Suprapubic skin (tissue), 4 donors: ENCODE results near the gene UCN2.

Source experiments
- EP300 ChIP-seq: sonication (generic); formaldehyde crosslinking; IDR thresholded peaks from one replicate; pipeline ENCODE4 v1.6.1; 2017; ENCODE audit warnings: antibody characterized with exemption
- POLR2A ChIP-seq, 2 donors: fragments of 450-650 bp; IDR thresholded peaks; one replicate each; pipeline ENCODE4 v1.6.1; 2017; ENCODE audit warnings: antibody characterized with exemption in 2 of 2, mild to moderate bottlenecking in 2 of 2, moderate library complexity in 2 of 2
- POLR2AphosphoS5 ChIP-seq, 3 donors: sonication (generic); formaldehyde crosslinking; IDR thresholded peaks; one replicate each; pipeline ENCODE4 v1.6.1; 2017; ENCODE audit warnings: antibody characterized with exemption in 3 of 3
- TF ChIP-seq, protein P1 (sequence below), 2 donors: fragments of 200-600 bp in 1 of 2; fragments of 450-650 bp in 1 of 2; sonication (generic) in 1 of 2; IDR thresholded peaks; one replicate each; pipeline ENCODE4 v1.5.1; 2016 to 2019; ENCODE audit warnings: antibody characterized with exemption in 2 of 2, mild to moderate bottlenecking in 1 of 2, moderate library complexity in 1 of 2

DNA sequence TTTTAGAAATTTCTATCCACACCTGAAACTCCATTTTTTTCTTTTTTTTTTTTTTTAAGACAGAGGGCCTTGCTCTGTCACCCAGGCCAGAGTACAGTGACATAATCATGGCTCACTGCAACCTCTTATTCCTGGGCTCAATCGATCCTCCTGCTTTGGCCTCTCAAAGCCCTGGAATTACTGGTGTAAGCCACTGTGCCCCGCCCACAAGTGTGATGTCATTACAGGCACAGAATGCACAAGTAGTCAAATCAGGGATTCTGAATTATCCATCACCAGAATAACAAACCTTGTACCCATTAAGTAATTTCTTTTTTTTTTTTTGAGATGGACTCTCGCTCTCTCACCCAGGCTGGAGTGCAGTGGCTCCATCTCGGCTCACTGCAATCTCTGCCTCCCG lies 43.9 kb upstream of the UCN2 start:
- no peak for TF ChIP-seq EP300
- no peak for TF ChIP-seq POLR2A (IDR thresholded peaks at IDR 0.05)
- TF ChIP-seq, protein P1, sequence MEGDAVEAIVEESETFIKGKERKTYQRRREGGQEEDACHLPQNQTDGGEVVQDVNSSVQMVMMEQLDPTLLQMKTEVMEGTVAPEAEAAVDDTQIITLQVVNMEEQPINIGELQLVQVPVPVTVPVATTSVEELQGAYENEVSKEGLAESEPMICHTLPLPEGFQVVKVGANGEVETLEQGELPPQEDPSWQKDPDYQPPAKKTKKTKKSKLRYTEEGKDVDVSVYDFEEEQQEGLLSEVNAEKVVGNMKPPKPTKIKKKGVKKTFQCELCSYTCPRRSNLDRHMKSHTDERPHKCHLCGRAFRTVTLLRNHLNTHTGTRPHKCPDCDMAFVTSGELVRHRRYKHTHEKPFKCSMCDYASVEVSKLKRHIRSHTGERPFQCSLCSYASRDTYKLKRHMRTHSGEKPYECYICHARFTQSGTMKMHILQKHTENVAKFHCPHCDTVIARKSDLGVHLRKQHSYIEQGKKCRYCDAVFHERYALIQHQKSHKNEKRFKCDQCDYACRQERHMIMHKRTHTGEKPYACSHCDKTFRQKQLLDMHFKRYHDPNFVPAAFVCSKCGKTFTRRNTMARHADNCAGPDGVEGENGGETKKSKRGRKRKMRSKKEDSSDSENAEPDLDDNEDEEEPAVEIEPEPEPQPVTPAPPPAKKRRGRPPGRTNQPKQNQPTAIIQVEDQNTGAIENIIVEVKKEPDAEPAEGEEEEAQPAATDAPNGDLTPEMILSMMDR (IDR thresholded peaks at IDR 0.05) = no peak
- TF ChIP-seq POLR2AphosphoS5 (IDR thresholded peaks at IDR 0.05) = no peak
